Left lung (tissue), 10 donors: Measurements from ENCODE around the gene TENM4. TPM values are rescaled to one million over a fixed set of nuclear protein-coding genes. Genes with fewer than 3 reads are reported as not detected.

Experiments
- ATAC-seq: fragments of 200-7000 bp; cut with Tn5 transposase; one replicate; pipeline ENCODE4 v1.9.1; 2020; ENCODE audit warnings: moderate library complexity
- DNase-seq, 4 donors: peaks; one replicate each; pipeline ENCODE4 v3.0.0-alpha.2; 2013 to 2020
- H3K27ac ChIP-seq, 2 donors: fragments of 200-600 bp; sonication (generic) in 1 of 2; one replicate each; pipeline versions ENCODE4 v1.5.0 to v1.8.0; 2020 to 2021
- H3K27me3 ChIP-seq, 2 donors: fragments of 200-600 bp; sonication (generic) in 1 of 2; one replicate each; pipeline versions ENCODE4 v1.5.0 to v1.8.0; 2020 to 2021
- H3K36me3 ChIP-seq, 2 donors: fragments of 200-600 bp; sonication (generic) in 1 of 2; one replicate each; pipeline versions ENCODE4 v1.5.0 to v1.8.0; 2020 to 2021
- H3K4me1 ChIP-seq, 2 donors: fragments of 200-600 bp; one replicate each; pipeline ENCODE4 v1.8.0; 2021
- H3K4me3 ChIP-seq, 2 donors: fragments of 200-600 bp; sonication (generic) in 1 of 2; one replicate each; pipeline versions ENCODE4 v1.5.0 to v1.8.0; 2020 to 2021; ENCODE audit warnings: mild to moderate bottlenecking in 1 of 2
- H3K9me3 ChIP-seq, 2 donors: fragments of 200-600 bp; sonication (generic) in 1 of 2; one replicate each; pipeline versions ENCODE4 v1.5.0 to v1.8.0; 2020 to 2021
- CTCF ChIP-seq, 2 donors: fragments of 200-600 bp; sonication (generic) in 1 of 2; IDR thresholded peaks; one replicate each; pipeline versions ENCODE4 v1.5.0 to v1.8.0; 2021; ENCODE audit warnings: antibody characterized with exemption in 2 of 2
- intact Hi-C, 2 donors: fragments of 100-400 bp; cut with DNase I; formaldehyde crosslinking; loops; one replicate each; pipeline versions ENCODE4 v1.11.2 to v1.14.2; 2022
- polyA plus RNA-seq, 6 donors: library from polyadenylated mRNA; unstranded; fragments of 120-200 nt; gene quantifications; one replicate each; pipeline ENCODE4 v1.2.1, GENCODE V29; 2013; ENCODE audit not compliant: insufficient read length in 6 of 6
- total RNA-seq, 2 donors: library from RNA; stranded (reverse); fragmentation: NEBNext Ultra II Directional; extraction: Animal tissue kit (Norgen Biotek cat#: 25700); gene quantifications; one replicate each; pipeline ENCODE4 v1.2.1, GENCODE V29; 2021
- donor health status: DM: no; HTN: yes; CAD: no.
- donor health status: DM: no; HTN: no; CAD: no.

The TENM4 gene
- total and polyA plus RNA-seq, 8 donors = 3.4 to 7.1 (median 5.2) TPM

- DNase-seq (no peak), ATAC-seq (no peak)
- no peak overlapping the region for H3K27ac ChIP-seq
- intact Hi-C loops = no loop called here
- no peaks in the 10 kb centered on the region for H3K4me1 ChIP-seq
- H3K4me3 ChIP-seq = no peak overlapping the region
- H3K36me3 ChIP-seq = no peaks in the 10 kb centered on the region
- H3K9me3 ChIP-seq = no peaks in the 10 kb centered on the region
- no peak for TF ChIP-seq CTCF (IDR thresholded peaks at IDR 0.05)
- H3K27me3 ChIP-seq = no peaks in the 10 kb centered on the region
These were observed 786.8 kb downstream of the TENM4 start for GRCh38 chr11:78654071-78654470.

- Histone ChIP-seq H3K27me3 (no peaks in the 10 kb centered on the region), H3K36me3 (no peaks in the 10 kb centered on the region), H3K4me3 (no peak overlapping the region), H3K27ac (no peak overlapping the region), H3K9me3 (no peaks in the 10 kb centered on the region), H3K4me1 (no peaks in the 10 kb centered on the region)
- TF ChIP-seq CTCF (IDR thresholded peaks at IDR 0.05) = no peak
- ATAC-seq (no peak), DNase-seq (no peak)
- intact Hi-C loops = no loop called here
These were observed 787.4 kb downstream of the TENM4 start for GRCh38 chr11:78653294-78653909.

DNA sequence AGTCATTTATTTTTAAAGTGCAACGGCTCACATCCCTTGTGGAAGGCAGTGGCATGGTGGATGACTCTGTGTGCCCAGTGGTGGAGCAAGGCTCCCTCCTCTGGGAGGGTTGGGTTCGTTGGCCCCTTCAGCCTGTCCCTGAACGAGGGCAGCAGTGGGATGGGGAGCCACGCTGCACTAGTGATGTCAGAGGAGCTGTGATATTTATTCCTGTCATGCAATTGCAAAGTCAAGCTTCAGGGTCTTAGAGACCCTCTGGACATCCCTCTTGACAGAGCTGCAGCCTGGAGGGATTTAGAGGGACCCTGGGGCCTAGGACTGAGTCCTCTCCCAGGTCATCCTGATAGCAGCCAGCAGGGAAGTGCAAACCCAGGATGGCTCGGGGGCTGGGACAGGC lies 788.0 kb downstream of the TENM4 start:
- intact Hi-C loops = no loop called here
- DNase-seq (no peak), ATAC-seq (no peak)
- Histone ChIP-seq H3K9me3 (no peaks in the 10 kb centered on the region), H3K27ac (no peak overlapping the region), H3K36me3 (no peaks in the 10 kb centered on the region), H3K27me3 (no peaks in the 10 kb centered on the region), H3K4me3 (no peak overlapping the region), H3K4me1 (no peaks in the 10 kb centered on the region)
- TF ChIP-seq CTCF (IDR thresholded peaks at IDR 0.05) = no peak

DNA sequence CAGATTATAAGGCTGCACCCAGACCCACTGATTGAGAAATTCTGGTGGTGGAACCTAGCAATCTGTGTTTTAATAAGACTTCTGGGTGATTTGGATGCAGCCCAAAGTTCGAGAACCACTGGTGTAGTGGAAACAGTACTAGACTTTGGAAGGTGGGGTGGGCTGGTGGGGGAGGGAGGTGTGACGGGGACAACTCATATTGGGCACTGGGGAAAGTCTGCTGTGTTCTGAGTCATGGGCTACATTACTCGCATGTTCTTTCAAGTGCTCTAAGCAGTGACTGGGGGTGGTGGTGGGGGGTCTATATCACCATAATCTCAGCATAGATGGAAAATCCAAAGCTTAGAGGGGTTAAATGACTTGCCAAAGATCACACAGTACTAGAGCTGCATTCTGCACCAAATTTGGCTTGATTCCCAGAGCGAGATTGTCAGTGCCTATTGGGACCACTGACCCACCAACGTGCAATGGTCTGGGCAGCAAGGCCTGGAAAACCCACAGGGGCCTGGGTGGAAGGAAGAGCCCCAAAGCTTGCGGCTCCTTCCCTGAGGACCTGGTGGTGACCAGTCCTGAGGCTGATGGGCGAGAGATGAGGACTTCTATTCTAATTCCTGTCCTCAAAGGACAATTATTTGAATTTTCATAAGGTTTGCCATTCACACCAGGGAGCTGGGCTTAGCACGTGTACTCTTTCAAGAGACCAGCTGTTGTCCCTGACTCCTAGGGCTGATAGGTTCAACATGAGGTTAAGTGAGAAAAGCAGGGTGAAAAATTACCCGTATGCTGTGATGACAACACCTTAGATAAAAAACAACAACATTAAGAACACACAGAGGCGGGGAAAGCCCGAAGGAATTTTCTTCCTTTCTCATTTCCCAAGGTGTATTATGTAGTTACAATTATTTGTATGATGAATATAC lies 788.6 kb downstream of the TENM4 start:
- ATAC-seq (no peak), DNase-seq (no peak)
- intact Hi-C loops = no loop called here
- no peaks in the 10 kb centered on the region for H3K27me3 ChIP-seq
- H3K9me3 ChIP-seq = no peaks in the 10 kb centered on the region
- no peak overlapping the region for H3K4me3 ChIP-seq
- TF ChIP-seq CTCF (IDR thresholded peaks at IDR 0.05) = no peak
- H3K36me3 ChIP-seq = no peaks in the 10 kb centered on the region
- H3K4me1 ChIP-seq = no peaks in the 10 kb centered on the region
- no peak overlapping the region for H3K27ac ChIP-seq

DNA sequence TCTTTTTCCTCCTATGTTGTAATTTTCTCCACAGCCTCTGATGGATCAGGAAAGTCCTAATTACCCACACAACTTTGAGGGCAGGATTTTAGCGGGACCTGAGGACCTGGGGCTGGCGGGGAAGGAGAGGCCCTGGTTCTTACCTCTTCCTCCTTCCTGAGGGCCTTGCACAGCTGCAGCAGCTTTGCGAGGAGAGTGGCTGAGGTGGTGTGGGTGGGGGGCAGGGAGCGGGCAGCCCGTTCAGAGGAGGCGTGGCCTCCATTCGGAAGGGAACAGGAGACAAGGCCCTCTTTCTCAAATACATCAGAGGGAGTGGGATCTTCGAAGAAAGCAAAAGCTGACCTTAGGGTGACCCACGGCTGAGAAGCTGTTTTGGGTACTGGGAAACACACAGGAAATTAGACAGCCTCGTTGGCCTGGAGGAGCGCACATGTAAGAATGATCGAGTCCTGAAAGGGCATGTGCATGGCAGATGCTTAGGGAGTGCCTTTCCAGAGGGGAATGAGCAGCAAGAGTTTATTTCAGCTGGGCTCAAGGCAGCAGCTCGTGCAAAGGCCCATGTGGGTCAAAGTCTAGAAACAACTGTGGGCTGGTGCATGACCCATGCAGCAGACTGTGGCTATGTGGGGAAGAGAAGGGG lies 789.6 kb downstream of the TENM4 start:
- Histone ChIP-seq H3K27me3 (no peaks in the 10 kb centered on the region), H3K27ac (no peak overlapping the region), H3K4me3 (no peak overlapping the region), H3K36me3 (no peaks in the 10 kb centered on the region), H3K4me1 (no peaks in the 10 kb centered on the region), H3K9me3 (no peaks in the 10 kb centered on the region)
- intact Hi-C loops = no loop called here
- no peak for TF ChIP-seq CTCF (IDR thresholded peaks at IDR 0.05)
- ATAC-seq (no peak), DNase-seq (no peak)
